ENCODE measurements around the gene GRIN3B. TPM values are rescaled to one million over a fixed set of nuclear protein-coding genes. Genes with fewer than 3 reads are reported as not detected.
A peak's percentile ranks its signal among the peaks of the same experiment; 100 is the strongest.

The GRIN3B gene, protein sequence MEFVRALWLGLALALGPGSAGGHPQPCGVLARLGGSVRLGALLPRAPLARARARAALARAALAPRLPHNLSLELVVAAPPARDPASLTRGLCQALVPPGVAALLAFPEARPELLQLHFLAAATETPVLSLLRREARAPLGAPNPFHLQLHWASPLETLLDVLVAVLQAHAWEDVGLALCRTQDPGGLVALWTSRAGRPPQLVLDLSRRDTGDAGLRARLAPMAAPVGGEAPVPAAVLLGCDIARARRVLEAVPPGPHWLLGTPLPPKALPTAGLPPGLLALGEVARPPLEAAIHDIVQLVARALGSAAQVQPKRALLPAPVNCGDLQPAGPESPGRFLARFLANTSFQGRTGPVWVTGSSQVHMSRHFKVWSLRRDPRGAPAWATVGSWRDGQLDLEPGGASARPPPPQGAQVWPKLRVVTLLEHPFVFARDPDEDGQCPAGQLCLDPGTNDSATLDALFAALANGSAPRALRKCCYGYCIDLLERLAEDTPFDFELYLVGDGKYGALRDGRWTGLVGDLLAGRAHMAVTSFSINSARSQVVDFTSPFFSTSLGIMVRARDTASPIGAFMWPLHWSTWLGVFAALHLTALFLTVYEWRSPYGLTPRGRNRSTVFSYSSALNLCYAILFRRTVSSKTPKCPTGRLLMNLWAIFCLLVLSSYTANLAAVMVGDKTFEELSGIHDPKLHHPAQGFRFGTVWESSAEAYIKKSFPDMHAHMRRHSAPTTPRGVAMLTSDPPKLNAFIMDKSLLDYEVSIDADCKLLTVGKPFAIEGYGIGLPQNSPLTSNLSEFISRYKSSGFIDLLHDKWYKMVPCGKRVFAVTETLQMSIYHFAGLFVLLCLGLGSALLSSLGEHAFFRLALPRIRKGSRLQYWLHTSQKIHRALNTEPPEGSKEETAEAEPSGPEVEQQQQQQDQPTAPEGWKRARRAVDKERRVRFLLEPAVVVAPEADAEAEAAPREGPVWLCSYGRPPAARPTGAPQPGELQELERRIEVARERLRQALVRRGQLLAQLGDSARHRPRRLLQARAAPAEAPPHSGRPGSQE
- total RNA-seq (0.10 and 0.42 TPM in 2 replicates), polyA plus RNA-seq (0.07 and 0.10 TPM in 2 replicates), polyA minus RNA-seq (0.43 TPM in 1 of 2 replicates, not detected in the other)
- total RNA-seq (2013), result not detected

DNA sequence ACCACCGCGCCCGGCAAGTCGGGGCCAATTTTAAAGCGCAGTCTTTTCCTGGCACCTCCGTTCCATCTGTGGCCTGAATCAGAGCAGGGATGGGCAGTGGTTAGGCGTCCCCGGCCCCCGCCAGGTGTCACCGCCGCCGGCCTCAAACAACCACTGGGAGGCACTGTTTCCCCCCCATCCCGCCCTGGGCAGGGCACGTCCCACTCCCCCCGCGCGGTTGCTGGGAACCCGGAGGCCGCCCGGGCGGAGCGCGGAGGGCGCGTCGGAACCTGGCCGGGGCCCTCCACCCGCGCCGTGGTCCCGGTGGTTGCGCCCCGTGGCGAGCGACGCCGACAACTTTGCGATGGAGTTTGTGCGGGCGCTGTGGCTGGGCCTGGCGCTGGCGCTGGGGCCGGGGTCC is at the start of gene GRIN3B:
Gene GRIN3B (plus strand): TSS at position 325 of the 400 bp plus-strand sequence. CDS start 19 bp downstream, at position 344.
- TF ChIP-seq, protein P1, sequence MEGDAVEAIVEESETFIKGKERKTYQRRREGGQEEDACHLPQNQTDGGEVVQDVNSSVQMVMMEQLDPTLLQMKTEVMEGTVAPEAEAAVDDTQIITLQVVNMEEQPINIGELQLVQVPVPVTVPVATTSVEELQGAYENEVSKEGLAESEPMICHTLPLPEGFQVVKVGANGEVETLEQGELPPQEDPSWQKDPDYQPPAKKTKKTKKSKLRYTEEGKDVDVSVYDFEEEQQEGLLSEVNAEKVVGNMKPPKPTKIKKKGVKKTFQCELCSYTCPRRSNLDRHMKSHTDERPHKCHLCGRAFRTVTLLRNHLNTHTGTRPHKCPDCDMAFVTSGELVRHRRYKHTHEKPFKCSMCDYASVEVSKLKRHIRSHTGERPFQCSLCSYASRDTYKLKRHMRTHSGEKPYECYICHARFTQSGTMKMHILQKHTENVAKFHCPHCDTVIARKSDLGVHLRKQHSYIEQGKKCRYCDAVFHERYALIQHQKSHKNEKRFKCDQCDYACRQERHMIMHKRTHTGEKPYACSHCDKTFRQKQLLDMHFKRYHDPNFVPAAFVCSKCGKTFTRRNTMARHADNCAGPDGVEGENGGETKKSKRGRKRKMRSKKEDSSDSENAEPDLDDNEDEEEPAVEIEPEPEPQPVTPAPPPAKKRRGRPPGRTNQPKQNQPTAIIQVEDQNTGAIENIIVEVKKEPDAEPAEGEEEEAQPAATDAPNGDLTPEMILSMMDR (IDR thresholded peaks at IDR 0.05), result peak; percentile 56
- no peak for TF ChIP-seq EZH2 (IDR thresholded peaks at IDR 0.05; ENCODE audit: borderline replicate concordance, insufficient read depth, low read depth, low read length, poor library complexity, severe bottlenecking)
- DNase-seq (peak; percentile 78), ATAC-seq (ENCODE audit: low read depth) (peak; percentile 22)
- H3K27me3 Mint-ChIP-seq, result peaks cover 27% of the 10 kb centered on the region
- Histone ChIP-seq H3K27ac (ENCODE audit: low read length in 2 of 2) (no peak within 1 kb of the TSS), H3K36me3 (replicated peaks in 1 of 2; ENCODE audit: control extremely low read depth in 1 of 2, control insufficient read depth in 1 of 2, extremely low read depth in 1 of 2, insufficient read depth in 2 of 2, low read length in 1 of 2) (no peaks in the 10 kb centered on the region), H3K4me2 (replicated peaks; ENCODE audit: low read depth, low read length, poor library complexity, severe bottlenecking) (peak within 1 kb of the TSS; percentile 72), H3K9me3 (ENCODE audit: control extremely low read depth in 1 of 3, control insufficient read depth in 2 of 3, insufficient read depth in 1 of 3, low read length in 2 of 3) (peaks cover 0 to 6% (median 0%) of the 10 kb centered on the region in 3 donors), H3K79me2 (ENCODE audit: control insufficient read depth, insufficient read depth, low read length) (no peaks in the 10 kb centered on the region), H3K4me1 (ENCODE audit: control insufficient read depth in 2 of 2, insufficient read depth in 2 of 2, low read length in 2 of 2) (peaks cover 22 to 23% of the 10 kb centered on the region in 2 donors), H4K20me1 (ENCODE audit: control insufficient read depth, insufficient read depth, low read length, poor library complexity, severe bottlenecking) (peaks cover 19% of the 10 kb centered on the region), H2AFZ (ENCODE audit: insufficient read depth, low read depth, low read length, poor library complexity, severe bottlenecking) (no peak within 1 kb of the TSS), H3K27me3 (replicated peaks in 1 of 4; ENCODE audit: control extremely low read depth in 1 of 4, control insufficient read depth in 3 of 4, insufficient read depth in 4 of 4, low read length in 3 of 4) (peaks cover 0 to 67% (median 34%) of the 10 kb centered on the region in 4 experiments), H3K9ac (ENCODE audit: low read length) (no peak within 1 kb of the TSS), H3K4me3 (ENCODE audit: control extremely low read depth in 1 of 5, extremely low read depth in 1 of 5, insufficient read depth in 1 of 5, low read depth in 2 of 5, low read length in 4 of 5) (peak within 1 kb of the TSS in 2 of 5 experiments; percentile 8 to 15)
- ChIA-PET CTCF (interaction anchor here (0.6 kb wide), 1 partner anchor 80 kb away, joined by 3 read pairs; no protein-coding TSS in a partner anchor), POLR2A (no interaction called here)
- intact Hi-C loops (cut with micrococcal nuclease), result no loop called here
- H3K4me3 Mint-ChIP-seq, result peak within 1 kb of the TSS; percentile 67
- under 1% methylated on average over 43 of the region's 43 CpGs for WGBS (ENCODE audit: insufficient coverage)
- peaks cover 16% of the 10 kb centered on the region for H3K4me1 Mint-ChIP-seq
- H3K9me3 Mint-ChIP-seq (ENCODE audit: insufficient read depth), result no peaks in the 10 kb centered on the region
- no peak within 1 kb of the TSS for H3K27ac Mint-ChIP-seq

Data from B cell (primary cell).